ENCODE results near the gene SLIT3. TPM values are rescaled to one million over a fixed set of nuclear protein-coding genes. Genes with fewer than 3 reads are reported as not detected.

SLIT3 gene
- total and polyA plus RNA-seq, 2 experiments from 2014 or later, result 58.4 to 96.7 TPM

DNA sequence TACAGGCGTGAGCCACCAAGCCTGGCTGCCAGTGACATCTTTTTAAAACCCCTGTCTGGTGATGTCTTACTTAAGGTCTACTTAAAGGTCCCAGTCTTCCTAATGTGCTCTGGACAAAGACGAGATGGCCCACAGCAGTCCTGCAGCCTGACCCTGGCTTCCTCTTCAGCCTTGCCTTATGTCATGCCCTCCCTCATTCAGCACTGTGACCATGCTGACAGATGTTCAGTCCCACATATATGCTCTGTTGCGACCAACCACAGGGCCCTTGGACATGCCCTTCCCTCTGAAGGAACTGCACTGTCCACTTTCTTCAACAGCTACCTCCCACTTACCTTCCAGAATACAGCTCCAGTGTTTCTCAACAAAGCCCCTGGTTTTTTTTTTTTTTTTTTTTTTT is 548.9 kb downstream of the SLIT3 start:
- H3K36me3 ChIP-seq (replicated peaks; ENCODE audit: insufficient read depth, low read depth), result no peaks in the 10 kb centered on the region
- no peaks in the 10 kb centered on the region for H3K9me3 ChIP-seq (ENCODE audit: low read depth)
- H3K27ac ChIP-seq, result no peak overlapping the region
- H4K20me1 ChIP-seq (ENCODE audit: insufficient read depth, poor library complexity, severe bottlenecking), result no peaks in the 10 kb centered on the region
- no peaks in the 10 kb centered on the region for H3K79me2 ChIP-seq
- no peaks in the 10 kb centered on the region for H3K9me2 ChIP-seq (replicated peaks; ENCODE audit: insufficient read depth)
- no peak overlapping the region for H3K4me2 ChIP-seq
- no peak for TF ChIP-seq EZH2phosphoT487 (IDR thresholded peaks at IDR 0.05; ENCODE audit: low read depth, severe bottlenecking, unreplicated experiment)
- TF ChIP-seq, protein P1, sequence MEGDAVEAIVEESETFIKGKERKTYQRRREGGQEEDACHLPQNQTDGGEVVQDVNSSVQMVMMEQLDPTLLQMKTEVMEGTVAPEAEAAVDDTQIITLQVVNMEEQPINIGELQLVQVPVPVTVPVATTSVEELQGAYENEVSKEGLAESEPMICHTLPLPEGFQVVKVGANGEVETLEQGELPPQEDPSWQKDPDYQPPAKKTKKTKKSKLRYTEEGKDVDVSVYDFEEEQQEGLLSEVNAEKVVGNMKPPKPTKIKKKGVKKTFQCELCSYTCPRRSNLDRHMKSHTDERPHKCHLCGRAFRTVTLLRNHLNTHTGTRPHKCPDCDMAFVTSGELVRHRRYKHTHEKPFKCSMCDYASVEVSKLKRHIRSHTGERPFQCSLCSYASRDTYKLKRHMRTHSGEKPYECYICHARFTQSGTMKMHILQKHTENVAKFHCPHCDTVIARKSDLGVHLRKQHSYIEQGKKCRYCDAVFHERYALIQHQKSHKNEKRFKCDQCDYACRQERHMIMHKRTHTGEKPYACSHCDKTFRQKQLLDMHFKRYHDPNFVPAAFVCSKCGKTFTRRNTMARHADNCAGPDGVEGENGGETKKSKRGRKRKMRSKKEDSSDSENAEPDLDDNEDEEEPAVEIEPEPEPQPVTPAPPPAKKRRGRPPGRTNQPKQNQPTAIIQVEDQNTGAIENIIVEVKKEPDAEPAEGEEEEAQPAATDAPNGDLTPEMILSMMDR (IDR thresholded peaks at IDR 0.05; ENCODE audit: poor library complexity), result no peak
- no peak for TF ChIP-seq EZH2 (IDR thresholded peaks at IDR 0.05; ENCODE audit: borderline replicate concordance)
- no peak for DNase-seq (ENCODE audit: low spot score)
- WGBS (ENCODE audit: low lambda C conversion rate, missing lambda C conversion rate), result 93% methylated on average over 3 of the region's 3 CpGs
- H3K4me1 ChIP-seq (ENCODE audit: insufficient read depth), result peaks cover 2% of the 10 kb centered on the region
- no peak overlapping the region for H3K4me3 ChIP-seq
- H3K27me3 ChIP-seq, result no peaks in the 10 kb centered on the region
- no peak overlapping the region for H2AFZ ChIP-seq

GRCh38 chr5:168750926-168751325 is 550.0 kb downstream of the SLIT3 start:
- H2AFZ ChIP-seq, result no peak overlapping the region
- no peaks in the 10 kb centered on the region for H3K27me3 ChIP-seq
- H3K4me2 ChIP-seq, result no peak overlapping the region
- no peak for TF ChIP-seq EZH2 (IDR thresholded peaks at IDR 0.05; ENCODE audit: borderline replicate concordance)
- TF ChIP-seq, protein P1 (IDR thresholded peaks at IDR 0.05; ENCODE audit: poor library complexity), result no peak
- TF ChIP-seq EZH2phosphoT487 (IDR thresholded peaks at IDR 0.05; ENCODE audit: low read depth, severe bottlenecking, unreplicated experiment), result no peak
- H3K36me3 ChIP-seq (replicated peaks; ENCODE audit: insufficient read depth, low read depth), result no peaks in the 10 kb centered on the region
- 90% methylated on average over 6 of the region's 6 CpGs for WGBS (ENCODE audit: low lambda C conversion rate, missing lambda C conversion rate)
- no peak for DNase-seq (ENCODE audit: low spot score)
- no peaks in the 10 kb centered on the region for H3K79me2 ChIP-seq
- no peaks in the 10 kb centered on the region for H3K4me1 ChIP-seq (ENCODE audit: insufficient read depth)
- no peak overlapping the region for H3K27ac ChIP-seq
- no peaks in the 10 kb centered on the region for H4K20me1 ChIP-seq (ENCODE audit: insufficient read depth, poor library complexity, severe bottlenecking)
- H3K9me3 ChIP-seq (ENCODE audit: low read depth), result no peaks in the 10 kb centered on the region
- no peak overlapping the region for H3K4me3 ChIP-seq
- H3K9me2 ChIP-seq (replicated peaks; ENCODE audit: insufficient read depth), result no peaks in the 10 kb centered on the region

DNA sequence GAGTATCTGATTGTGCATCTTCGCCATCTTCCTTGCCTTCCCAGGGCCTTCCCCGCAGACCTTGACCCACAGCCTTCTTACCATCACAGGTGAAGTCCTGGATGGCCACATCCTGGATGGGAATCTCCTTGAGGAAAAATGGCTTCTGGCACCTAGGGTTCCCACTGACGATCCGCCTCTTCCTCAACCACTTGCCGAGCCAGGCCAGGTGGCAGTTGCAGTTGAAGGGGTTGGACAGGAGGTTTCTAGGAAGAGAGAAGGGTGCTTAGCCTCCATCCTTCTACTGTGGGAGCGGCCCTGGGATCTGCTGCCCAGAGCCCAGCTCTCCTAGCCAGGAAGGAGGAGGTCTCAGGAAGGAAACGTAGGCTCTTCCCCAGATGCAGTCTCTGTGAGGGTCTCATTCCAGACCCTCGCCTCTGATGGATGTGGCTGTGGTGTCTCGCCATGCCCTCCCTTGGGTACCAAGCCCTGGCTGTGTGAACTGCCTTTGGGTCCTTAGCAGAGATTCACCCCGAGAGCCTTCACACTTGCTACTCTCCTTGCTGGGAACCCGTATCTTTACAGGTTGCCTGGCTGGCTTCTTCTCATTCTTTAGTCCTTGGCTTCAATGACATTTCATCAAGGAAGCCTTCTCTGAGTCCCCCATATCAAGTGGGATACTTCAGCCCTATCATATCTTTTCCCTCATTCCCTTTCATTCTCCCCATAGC is 551.4 kb downstream of the SLIT3 start:
- H3K9me3 ChIP-seq (ENCODE audit: low read depth), result no peaks in the 10 kb centered on the region
- H3K4me3 ChIP-seq, result no peak overlapping the region
- DNase-seq (ENCODE audit: low spot score), result no peak
- H3K4me1 ChIP-seq (ENCODE audit: insufficient read depth), result no peaks in the 10 kb centered on the region
- H3K79me2 ChIP-seq, result no peaks in the 10 kb centered on the region
- H3K4me2 ChIP-seq, result no peak overlapping the region
- H3K9me2 ChIP-seq (replicated peaks; ENCODE audit: insufficient read depth), result no peaks in the 10 kb centered on the region
- H3K27me3 ChIP-seq, result no peaks in the 10 kb centered on the region
- TF ChIP-seq, protein P1 (IDR thresholded peaks at IDR 0.05; ENCODE audit: poor library complexity), result no peak
- H2AFZ ChIP-seq, result no peak overlapping the region
- H3K27ac ChIP-seq, result no peak overlapping the region
- no peaks in the 10 kb centered on the region for H3K36me3 ChIP-seq (replicated peaks; ENCODE audit: insufficient read depth, low read depth)
- WGBS (ENCODE audit: low lambda C conversion rate, missing lambda C conversion rate), result 95% methylated on average over 11 of the region's 11 CpGs
- H4K20me1 ChIP-seq (ENCODE audit: insufficient read depth, poor library complexity, severe bottlenecking), result no peaks in the 10 kb centered on the region
